ENCODE data around the gene SRC.

Gene SRC

GRCh38 chr20:37405351-37405897, 59.5 kb downstream of the SRC start:
- Histone ChIP-seq H3K36me3 (ENCODE audit: control insufficient read depth in 2 of 2, insufficient read depth in 2 of 2, low read length in 2 of 2) (peaks cover 25 to 26% of the 10 kb centered on the region in 2 donors), H3K4me3 (ENCODE audit: low read length in 2 of 2) (no peak overlapping the region), H3K4me1 (ENCODE audit: control insufficient read depth in 2 of 2, insufficient read depth in 2 of 2, low read length in 2 of 2) (peaks cover 5 to 10% of the 10 kb centered on the region in 2 donors), H3K27me3 (ENCODE audit: control insufficient read depth in 2 of 2, insufficient read depth in 2 of 2, low read length in 2 of 2) (peaks cover 7 to 21% of the 10 kb centered on the region in 2 donors), H3K27ac (ENCODE audit: low read depth in 2 of 2, low read length in 2 of 2) (no peak overlapping the region), H3K9ac (ENCODE audit: low read depth in 1 of 2, low read length in 2 of 2) (no peak overlapping the region), H3K9me3 (ENCODE audit: control insufficient read depth in 2 of 2, low read length in 2 of 2) (no peaks in the 10 kb centered on the region)

- peak overlapping the region; percentile 49 to 63 for H3K4me3 ChIP-seq (ENCODE audit: low read length in 2 of 2)
- H3K27ac ChIP-seq (ENCODE audit: low read depth in 2 of 2, low read length in 2 of 2): no peak overlapping the region
- peak overlapping the region; percentile 14 to 28 for H3K9ac ChIP-seq (ENCODE audit: low read depth in 1 of 2, low read length in 2 of 2)
Measured at GRCh38 chr20:37406010-37406998, 60.4 kb downstream of the SRC start.

GRCh38 chr20:37407019-37407566, 61.2 kb downstream of the SRC start:
- Histone ChIP-seq H3K4me3 (ENCODE audit: low read length in 2 of 2) (peak overlapping the region; percentile 49 to 63), H3K36me3 (ENCODE audit: control insufficient read depth in 2 of 2, insufficient read depth in 2 of 2, low read length in 2 of 2) (peaks cover 11 to 15% of the 10 kb centered on the region in 2 donors), H3K9ac (ENCODE audit: low read depth in 1 of 2, low read length in 2 of 2) (no peak overlapping the region), H3K4me1 (ENCODE audit: control insufficient read depth in 2 of 2, insufficient read depth in 2 of 2, low read length in 2 of 2) (peaks cover 8 to 19% of the 10 kb centered on the region in 2 donors), H3K9me3 (ENCODE audit: control insufficient read depth in 2 of 2, low read length in 2 of 2) (no peaks in the 10 kb centered on the region), H3K27ac (ENCODE audit: low read depth in 2 of 2, low read length in 2 of 2) (no peak overlapping the region), H3K27me3 (ENCODE audit: control insufficient read depth in 2 of 2, insufficient read depth in 2 of 2, low read length in 2 of 2) (peaks cover 7 to 21% of the 10 kb centered on the region in 2 donors)

More at GRCh38 chr20:37406010-37406998, 60.4 kb downstream of the SRC start:
- Histone ChIP-seq H3K27me3 (ENCODE audit: control insufficient read depth in 2 of 2, insufficient read depth in 2 of 2, low read length in 2 of 2) (peaks cover 7 to 21% of the 10 kb centered on the region in 2 donors), H3K9me3 (ENCODE audit: control insufficient read depth in 2 of 2, low read length in 2 of 2) (no peaks in the 10 kb centered on the region), H3K36me3 (ENCODE audit: control insufficient read depth in 2 of 2, insufficient read depth in 2 of 2, low read length in 2 of 2) (peaks cover 19 to 23% of the 10 kb centered on the region in 2 donors), H3K4me1 (ENCODE audit: control insufficient read depth in 2 of 2, insufficient read depth in 2 of 2, low read length in 2 of 2) (peaks cover 8 to 13% of the 10 kb centered on the region in 2 donors)

GRCh38 chr20:37407573-37408002, 61.6 kb downstream of the SRC start:
- H3K9me3 ChIP-seq (ENCODE audit: control insufficient read depth in 2 of 2, low read length in 2 of 2): no peaks in the 10 kb centered on the region
- H3K27ac ChIP-seq (ENCODE audit: low read depth in 2 of 2, low read length in 2 of 2): no peak overlapping the region
- no peak overlapping the region for H3K4me3 ChIP-seq (ENCODE audit: low read length in 2 of 2)
- H3K9ac ChIP-seq (ENCODE audit: low read depth in 1 of 2, low read length in 2 of 2): no peak overlapping the region
- peaks cover 7 to 21% of the 10 kb centered on the region in 2 donors for H3K27me3 ChIP-seq (ENCODE audit: control insufficient read depth in 2 of 2, insufficient read depth in 2 of 2, low read length in 2 of 2)
- H3K4me1 ChIP-seq (ENCODE audit: control insufficient read depth in 2 of 2, insufficient read depth in 2 of 2, low read length in 2 of 2): peaks cover 8 to 23% of the 10 kb centered on the region in 2 donors
- H3K36me3 ChIP-seq (ENCODE audit: control insufficient read depth in 2 of 2, insufficient read depth in 2 of 2, low read length in 2 of 2): peaks cover 6 to 10% of the 10 kb centered on the region in 2 donors

GRCh38 chr20:37408302-37409193, 62.6 kb downstream of the SRC start:
- Histone ChIP-seq H3K9ac (ENCODE audit: low read depth in 1 of 2, low read length in 2 of 2) (no peak overlapping the region), H3K4me1 (ENCODE audit: control insufficient read depth in 2 of 2, insufficient read depth in 2 of 2, low read length in 2 of 2) (peaks cover 8 to 24% of the 10 kb centered on the region in 2 donors), H3K36me3 (ENCODE audit: control insufficient read depth in 2 of 2, insufficient read depth in 2 of 2, low read length in 2 of 2) (peaks cover 3 to 8% of the 10 kb centered on the region in 2 donors), H3K27me3 (ENCODE audit: control insufficient read depth in 2 of 2, insufficient read depth in 2 of 2, low read length in 2 of 2) (peaks cover 7 to 21% of the 10 kb centered on the region in 2 donors), H3K4me3 (ENCODE audit: low read length in 2 of 2) (no peak overlapping the region), H3K27ac (ENCODE audit: low read depth in 2 of 2, low read length in 2 of 2) (no peak overlapping the region), H3K9me3 (ENCODE audit: control insufficient read depth in 2 of 2, low read length in 2 of 2) (no peaks in the 10 kb centered on the region)

- peaks cover 7 to 21% of the 10 kb centered on the region in 2 donors for H3K27me3 ChIP-seq (ENCODE audit: control insufficient read depth in 2 of 2, insufficient read depth in 2 of 2, low read length in 2 of 2)
- H3K9me3 ChIP-seq (ENCODE audit: control insufficient read depth in 2 of 2, low read length in 2 of 2): no peaks in the 10 kb centered on the region
- H3K9ac ChIP-seq (ENCODE audit: low read depth in 1 of 2, low read length in 2 of 2): no peak overlapping the region
- H3K36me3 ChIP-seq (ENCODE audit: control insufficient read depth in 2 of 2, insufficient read depth in 2 of 2, low read length in 2 of 2): no peaks in the 10 kb centered on the region
- H3K27ac ChIP-seq (ENCODE audit: low read depth in 2 of 2, low read length in 2 of 2): no peak overlapping the region
- H3K4me1 ChIP-seq (ENCODE audit: control insufficient read depth in 2 of 2, insufficient read depth in 2 of 2, low read length in 2 of 2): peaks cover 3 to 16% of the 10 kb centered on the region in 2 donors
- H3K4me3 ChIP-seq (ENCODE audit: low read length in 2 of 2): peak overlapping the region; percentile 54 to 61
Measured at GRCh38 chr20:37411408-37412219, 65.7 kb downstream of the SRC start.

- Histone ChIP-seq H3K27ac (ENCODE audit: low read depth in 2 of 2, low read length in 2 of 2) (no peak overlapping the region), H3K9ac (ENCODE audit: low read depth in 1 of 2, low read length in 2 of 2) (no peak overlapping the region), H3K4me1 (ENCODE audit: control insufficient read depth in 2 of 2, insufficient read depth in 2 of 2, low read length in 2 of 2) (peaks cover 3 to 14% of the 10 kb centered on the region in 2 donors), H3K27me3 (ENCODE audit: control insufficient read depth in 2 of 2, insufficient read depth in 2 of 2, low read length in 2 of 2) (peaks cover 3 to 13% of the 10 kb centered on the region in 2 donors), H3K9me3 (ENCODE audit: control insufficient read depth in 2 of 2, low read length in 2 of 2) (no peaks in the 10 kb centered on the region), H3K36me3 (ENCODE audit: control insufficient read depth in 2 of 2, insufficient read depth in 2 of 2, low read length in 2 of 2) (no peaks in the 10 kb centered on the region), H3K4me3 (ENCODE audit: low read length in 2 of 2) (no peak overlapping the region)
Measured at GRCh38 chr20:37413023-37413334, 67.0 kb downstream of the SRC start.

- Histone ChIP-seq H3K27ac (ENCODE audit: low read depth in 2 of 2, low read length in 2 of 2) (no peak overlapping the region), H3K9ac (ENCODE audit: low read depth in 1 of 2, low read length in 2 of 2) (no peak overlapping the region), H3K9me3 (ENCODE audit: control insufficient read depth in 2 of 2, low read length in 2 of 2) (no peaks in the 10 kb centered on the region), H3K27me3 (ENCODE audit: control insufficient read depth in 2 of 2, insufficient read depth in 2 of 2, low read length in 2 of 2) (peaks cover under 1 to 10% of the 10 kb centered on the region in 2 donors), H3K4me1 (ENCODE audit: control insufficient read depth in 2 of 2, insufficient read depth in 2 of 2, low read length in 2 of 2) (peaks cover 3 to 14% of the 10 kb centered on the region in 2 donors), H3K36me3 (ENCODE audit: control insufficient read depth in 2 of 2, insufficient read depth in 2 of 2, low read length in 2 of 2) (no peaks in the 10 kb centered on the region), H3K4me3 (ENCODE audit: low read length in 2 of 2) (no peak overlapping the region)
Measured at GRCh38 chr20:37413379-37413778, 67.4 kb downstream of the SRC start.

All from mucosa of rectum (tissue), 2 donors.